NCI-H187 treated with DMSO at 0.1 percent for 48 hours (cell line): ENCODE results near the gene MSI2.

Experiments used
- DNase-seq: peaks from one replicate; lab custom pipeline; 2025; lab: John Stamatoyannopoulos, UW

Gene MSI2

GRCh38 chr17:57665696-57666095 lies 409.4 kb downstream of the MSI2 start:
- no peak for DNase-seq

GRCh38 chr17:57666201-57666870 lies 410.0 kb downstream of the MSI2 start:
- DNase-seq, result no peak

GRCh38 chr17:57666946-57667345 lies 410.6 kb downstream of the MSI2 start:
- no peak for DNase-seq

GRCh38 chr17:57667461-57667923 lies 411.2 kb downstream of the MSI2 start:
- DNase-seq, result no peak

GRCh38 chr17:57668332-57668731 lies 412.0 kb downstream of the MSI2 start:
- no peak for DNase-seq

GRCh38 chr17:57669671-57670529 lies 413.6 kb downstream of the MSI2 start:
- DNase-seq, result no peak

- no peak for DNase-seq
Observed at GRCh38 chr17:57670769-57671569, 414.6 kb downstream of the MSI2 start.

- DNase-seq, result peak; percentile 32
Observed at GRCh38 chr17:57671667-57672632, 415.6 kb downstream of the MSI2 start.

- DNase-seq, result no peak
Observed at GRCh38 chr17:57672971-57673370, 416.6 kb downstream of the MSI2 start.

- no peak for DNase-seq
Observed at GRCh38 chr17:57674894-57675293, 418.6 kb downstream of the MSI2 start.

GRCh38 chr17:57675427-57676387 lies 419.4 kb downstream of the MSI2 start:
- DNase-seq, result no peak

GRCh38 chr17:57676543-57676942 lies 420.2 kb downstream of the MSI2 start:
- no peak for DNase-seq

- no peak for DNase-seq
Observed at GRCh38 chr17:57677301-57677700, 421.0 kb downstream of the MSI2 start.

GRCh38 chr17:57677858-57678257 lies 421.5 kb downstream of the MSI2 start:
- DNase-seq, result no peak

GRCh38 chr17:57678393-57678792 lies 422.1 kb downstream of the MSI2 start:
- DNase-seq, result no peak

- DNase-seq, result no peak
Observed at GRCh38 chr17:57679356-57679755, 423.0 kb downstream of the MSI2 start.

GRCh38 chr17:57679906-57680695 lies 423.8 kb downstream of the MSI2 start:
- no peak for DNase-seq

GRCh38 chr17:57682701-57683100 lies 426.4 kb downstream of the MSI2 start:
- no peak for DNase-seq
